HG02970 (cell line): Measurements from ENCODE around the gene RBPJ.
"Not testable (repeated sequence)": the region's sequence is repeated elsewhere in the genome, so short reads cannot be mapped to it uniquely, and the experiment has no call there.

Source experiments
- ATAC-seq: cut with Tn5 transposase; IDR thresholded peaks from one replicate; pipeline ENCODE4 v1.9.1; 2021; ENCODE audit warnings: mild to moderate bottlenecking, moderate library complexity, moderate number of reproducible peaks; ENCODE audit not compliant: unreplicated experiment, low FRiP score

Gene RBPJ

GRCh38 chr4:26331380-26331950 lies 10.7 kb downstream of the RBPJ start:
- no peak for ATAC-seq

GRCh38 chr4:26334366-26334765 lies 13.6 kb downstream of the RBPJ start:
- ATAC-seq, result no peak

GRCh38 chr4:26337612-26338011 lies 16.8 kb downstream of the RBPJ start:
- no peak for ATAC-seq

GRCh38 chr4:26342328-26343037 lies 21.7 kb downstream of the RBPJ start:
- ATAC-seq, result no peak

GRCh38 chr4:26343038-26343398 lies 22.2 kb downstream of the RBPJ start:
- no peak for ATAC-seq

GRCh38 chr4:26344901-26345564 lies 24.2 kb downstream of the RBPJ start:
- no peak for ATAC-seq

- no peak for ATAC-seq
These were observed 24.7 kb downstream of the RBPJ start for GRCh38 chr4:26345565-26345938.

GRCh38 chr4:26346203-26346620 lies 25.4 kb downstream of the RBPJ start:
- ATAC-seq, result no peak

- ATAC-seq, result no peak
These were observed 28.7 kb downstream of the RBPJ start for GRCh38 chr4:26349496-26349895.

GRCh38 chr4:26351685-26352084 lies 30.9 kb downstream of the RBPJ start:
- no peak for ATAC-seq

GRCh38 chr4:26354491-26354890 lies 33.7 kb downstream of the RBPJ start:
- no peak for ATAC-seq

GRCh38 chr4:26355392-26356052 lies 34.7 kb downstream of the RBPJ start:
- ATAC-seq, result no peak

GRCh38 chr4:26356081-26356501 lies 35.3 kb downstream of the RBPJ start:
- ATAC-seq, result no peak

- not testable (repeated sequence) for ATAC-seq
These were observed 38.7 kb downstream of the RBPJ start for GRCh38 chr4:26359521-26359920.

GRCh38 chr4:26360273-26360672 lies 39.5 kb downstream of the RBPJ start:
- ATAC-seq, result no peak

- no peak for ATAC-seq
These were observed 40.0 kb downstream of the RBPJ start for GRCh38 chr4:26360864-26361263.

GRCh38 chr4:26361297-26361696 lies 40.5 kb downstream of the RBPJ start:
- no peak for ATAC-seq

GRCh38 chr4:26362745-26363439 lies 42.1 kb downstream of the RBPJ start:
- ATAC-seq, result no peak

GRCh38 chr4:26365537-26366150 lies 44.8 kb downstream of the RBPJ start:
- no peak for ATAC-seq

GRCh38 chr4:26367811-26368210 lies 47.0 kb downstream of the RBPJ start:
- no peak for ATAC-seq
